IMR-90 (cell line): ENCODE data around the gene TWIST1.

Experiments
- CTCF ChIP-seq: conservative IDR thresholded peaks from 2 replicates; pipeline ENCODE4 v1.5.1; 2012; ENCODE audit warnings: mild to moderate bottlenecking, low read depth, low read length, improper control_type of control experiment
- MAZ ChIP-seq: IDR thresholded peaks from 2 replicates; pipeline ENCODE4 v1.6.1; 2012; ENCODE audit warnings: low read depth, mild to moderate bottlenecking, low read length, improper control_type of control experiment, moderate library complexity, borderline replicate concordance
- POLR2A ChIP-seq: IDR thresholded peaks from 2 replicates; pipeline ENCODE4 v1.6.1; 2012; ENCODE audit warnings: mild to moderate bottlenecking, low read depth, low read length
- USF2 ChIP-seq: fragments of 150-350 bp; IDR thresholded peaks from 2 replicates; pipeline ENCODE4 v1.6.1; 2017; ENCODE audit warnings: mild to moderate bottlenecking, antibody characterized with exemption, low read length, low read depth

- no peak for TF ChIP-seq POLR2A
- TF ChIP-seq CTCF: no peak
- no peak for TF ChIP-seq MAZ
- TF ChIP-seq USF2: no peak
Observed at GRCh38 chr7:19094598-19095352, 22.7 kb downstream of the TWIST1 start.
